ENCODE measurements around the gene COBL.

Gene COBL

GRCh38 chr7:51019191-51019844, 297.3 kb downstream of the COBL start:
- H3K9me3 ChIP-seq (ENCODE audit: control insufficient read depth in 5 of 5, low read length in 5 of 5) = peaks cover 0 to 2% (median 0%) of the 10 kb centered on the region in 5 donors
- H3K4me3 ChIP-seq (ENCODE audit: low read depth in 1 of 5, low read length in 5 of 5) = no peak overlapping the region
- H3K4me1 ChIP-seq (ENCODE audit: control insufficient read depth in 5 of 5, insufficient read depth in 5 of 5, low read length in 5 of 5) = no peaks in the 10 kb centered on the region
- no peaks in the 10 kb centered on the region for H3K27me3 ChIP-seq (ENCODE audit: control insufficient read depth in 5 of 5, insufficient read depth in 4 of 5, low read length in 5 of 5)
- H3K36me3 ChIP-seq (ENCODE audit: control insufficient read depth in 5 of 5, insufficient read depth in 5 of 5, low read length in 5 of 5) = no peaks in the 10 kb centered on the region
- no peak overlapping the region for H3K27ac ChIP-seq (ENCODE audit: low read depth, low read length)
- no peak overlapping the region for H3K9ac ChIP-seq (ENCODE audit: low read length in 5 of 5)

- H3K36me3 ChIP-seq (ENCODE audit: control insufficient read depth in 5 of 5, insufficient read depth in 5 of 5, low read length in 5 of 5) = no peaks in the 10 kb centered on the region
- H3K4me3 ChIP-seq (ENCODE audit: low read depth in 1 of 5, low read length in 5 of 5) = no peak overlapping the region
- H3K27ac ChIP-seq (ENCODE audit: low read depth, low read length) = no peak overlapping the region
- no peak overlapping the region for H3K9ac ChIP-seq (ENCODE audit: low read length in 5 of 5)
- no peaks in the 10 kb centered on the region for H3K27me3 ChIP-seq (ENCODE audit: control insufficient read depth in 5 of 5, insufficient read depth in 4 of 5, low read length in 5 of 5)
- peaks cover 0 to 2% (median 0%) of the 10 kb centered on the region in 5 donors for H3K9me3 ChIP-seq (ENCODE audit: control insufficient read depth in 5 of 5, low read length in 5 of 5)
- H3K4me1 ChIP-seq (ENCODE audit: control insufficient read depth in 5 of 5, insufficient read depth in 5 of 5, low read length in 5 of 5) = peaks cover 0 to 7% (median 0%) of the 10 kb centered on the region in 5 donors
Measured at GRCh38 chr7:51017576-51018535, 298.8 kb downstream of the COBL start.

DNA sequence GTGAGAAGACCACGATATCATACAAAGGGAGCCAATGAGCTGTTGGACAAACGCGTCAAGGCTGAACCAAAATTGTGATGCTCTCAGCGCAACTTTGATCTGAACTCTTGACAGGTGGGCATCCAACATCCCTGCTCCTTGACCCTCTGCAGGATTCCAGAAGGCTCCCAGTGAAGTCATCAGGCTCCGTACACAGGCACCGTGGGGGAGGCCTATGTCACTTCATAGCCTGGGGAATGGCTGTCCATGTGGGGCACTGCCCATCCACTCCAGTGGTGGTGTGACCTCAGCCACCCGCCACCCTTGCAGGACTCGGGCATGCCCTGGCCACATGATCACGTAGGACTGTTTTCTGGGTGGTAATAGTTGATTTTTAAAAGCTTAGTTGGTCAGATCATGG, 300.1 kb downstream of the COBL start:
- Histone ChIP-seq H3K4me1 (ENCODE audit: control insufficient read depth in 5 of 5, insufficient read depth in 5 of 5, low read length in 5 of 5) (peaks cover 0 to 7% (median 0%) of the 10 kb centered on the region in 5 donors), H3K36me3 (ENCODE audit: control insufficient read depth in 5 of 5, insufficient read depth in 5 of 5, low read length in 5 of 5) (no peaks in the 10 kb centered on the region), H3K27me3 (ENCODE audit: control insufficient read depth in 5 of 5, insufficient read depth in 4 of 5, low read length in 5 of 5) (peaks cover 0 to 3% (median 0%) of the 10 kb centered on the region in 5 donors), H3K4me3 (ENCODE audit: low read depth in 1 of 5, low read length in 5 of 5) (no peak overlapping the region), H3K9ac (ENCODE audit: low read length in 5 of 5) (no peak overlapping the region), H3K27ac (ENCODE audit: low read depth, low read length) (no peak overlapping the region), H3K9me3 (ENCODE audit: control insufficient read depth in 5 of 5, low read length in 5 of 5) (peaks cover 0 to 2% (median 0%) of the 10 kb centered on the region in 5 donors)

DNA sequence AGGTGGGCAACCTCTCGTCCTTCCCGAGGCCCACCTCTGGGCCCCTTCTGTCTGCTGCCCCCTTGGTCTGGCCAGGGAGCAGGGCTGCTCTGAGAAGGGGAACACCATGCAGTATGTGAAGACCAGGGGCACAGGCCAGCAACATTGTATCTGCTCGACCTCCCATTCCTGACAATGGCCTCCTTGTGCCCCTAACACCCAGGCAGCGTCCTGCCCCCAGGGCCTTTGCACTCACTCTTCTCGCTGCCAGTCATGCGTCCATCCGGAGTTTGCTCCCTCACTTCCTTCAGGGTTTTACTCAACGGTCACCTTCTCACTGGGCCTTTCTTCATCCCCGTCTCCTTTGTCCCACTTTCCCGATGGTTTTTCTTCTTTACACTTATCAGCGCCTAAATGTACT, 301.0 kb downstream of the COBL start:
- no peak overlapping the region for H3K4me3 ChIP-seq (ENCODE audit: low read depth in 1 of 5, low read length in 5 of 5)
- H3K9ac ChIP-seq (ENCODE audit: low read length in 5 of 5) = no peak overlapping the region
- peaks cover 0 to 3% (median 0%) of the 10 kb centered on the region in 5 donors for H3K27me3 ChIP-seq (ENCODE audit: control insufficient read depth in 5 of 5, insufficient read depth in 4 of 5, low read length in 5 of 5)
- no peaks in the 10 kb centered on the region for H3K36me3 ChIP-seq (ENCODE audit: control insufficient read depth in 5 of 5, insufficient read depth in 5 of 5, low read length in 5 of 5)
- H3K27ac ChIP-seq (ENCODE audit: low read depth, low read length) = no peak overlapping the region
- H3K9me3 ChIP-seq (ENCODE audit: control insufficient read depth in 5 of 5, low read length in 5 of 5) = peaks cover 0 to 2% (median 0%) of the 10 kb centered on the region in 5 donors
- peaks cover 0 to 10% (median 3%) of the 10 kb centered on the region in 5 donors for H3K4me1 ChIP-seq (ENCODE audit: control insufficient read depth in 5 of 5, insufficient read depth in 5 of 5, low read length in 5 of 5)

DNA sequence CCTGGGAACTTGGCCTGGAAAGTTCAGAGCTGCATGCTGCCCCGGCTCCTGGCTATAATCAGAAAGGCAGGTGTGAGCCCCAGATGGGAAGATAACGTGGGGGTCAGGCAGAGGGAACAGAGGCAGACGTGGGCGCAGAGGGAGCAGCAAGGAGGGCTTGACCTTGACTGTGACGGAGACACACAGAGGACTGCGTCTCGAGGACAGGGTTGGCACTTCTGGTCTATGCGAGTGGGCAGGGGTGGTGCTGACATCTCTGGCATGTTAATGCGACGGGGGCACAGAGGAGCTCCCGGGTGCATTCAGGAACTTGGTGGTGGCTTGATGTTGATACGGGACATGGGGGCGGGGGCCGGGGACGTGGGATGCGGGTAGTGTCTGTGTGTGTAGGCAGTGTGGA, 301.8 kb downstream of the COBL start:
- peaks cover 1 to 18% (median 10%) of the 10 kb centered on the region in 5 donors for H3K4me1 ChIP-seq (ENCODE audit: control insufficient read depth in 5 of 5, insufficient read depth in 5 of 5, low read length in 5 of 5)
- H3K27ac ChIP-seq (ENCODE audit: low read depth, low read length) = no peak overlapping the region
- H3K9ac ChIP-seq (ENCODE audit: low read length in 5 of 5) = no peak overlapping the region
- peaks cover 0 to 2% (median 0%) of the 10 kb centered on the region in 5 donors for H3K9me3 ChIP-seq (ENCODE audit: control insufficient read depth in 5 of 5, low read length in 5 of 5)
- H3K27me3 ChIP-seq (ENCODE audit: control insufficient read depth in 5 of 5, insufficient read depth in 4 of 5, low read length in 5 of 5) = peaks cover 0 to 3% (median 0%) of the 10 kb centered on the region in 5 donors
- H3K4me3 ChIP-seq (ENCODE audit: low read depth in 1 of 5, low read length in 5 of 5) = no peak overlapping the region
- no peaks in the 10 kb centered on the region for H3K36me3 ChIP-seq (ENCODE audit: control insufficient read depth in 5 of 5, insufficient read depth in 5 of 5, low read length in 5 of 5)

DNA sequence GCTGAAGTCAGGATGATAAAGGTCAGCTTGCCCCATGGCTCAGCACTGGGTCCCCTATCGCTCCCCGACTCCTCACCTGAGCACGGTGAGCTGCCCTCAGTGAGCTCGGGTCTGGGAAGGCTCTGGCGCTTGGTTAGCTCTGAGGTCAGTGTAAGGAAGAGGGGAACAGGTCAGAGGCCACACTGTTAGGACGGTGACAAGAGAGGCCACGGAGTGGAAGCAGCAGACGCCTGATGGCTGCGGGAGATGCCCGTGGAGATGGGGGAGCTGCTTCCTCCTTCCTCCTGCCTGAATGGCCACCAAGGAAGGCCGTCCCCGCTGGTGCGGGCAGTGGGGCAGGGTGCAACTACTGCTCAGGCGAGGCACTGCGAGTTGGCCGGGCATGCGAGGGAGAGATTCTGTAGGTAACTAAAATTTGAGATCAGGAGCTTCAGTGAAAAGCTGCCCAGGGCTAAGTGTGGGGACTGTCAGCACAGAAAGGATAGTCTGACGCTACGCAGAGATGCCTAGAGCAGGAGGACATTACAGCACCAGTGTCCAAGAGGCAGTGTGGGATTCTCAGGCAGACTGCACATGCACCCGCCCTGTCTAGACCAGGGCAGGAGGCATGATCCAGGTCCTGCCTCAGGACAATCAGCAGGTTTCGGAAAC, 302.6 kb downstream of the COBL start:
- Histone ChIP-seq H3K36me3 (ENCODE audit: control insufficient read depth in 5 of 5, insufficient read depth in 5 of 5, low read length in 5 of 5) (no peaks in the 10 kb centered on the region), H3K27ac (ENCODE audit: low read depth, low read length) (no peak overlapping the region), H3K4me1 (ENCODE audit: control insufficient read depth in 5 of 5, insufficient read depth in 5 of 5, low read length in 5 of 5) (peaks cover 1 to 22% (median 14%) of the 10 kb centered on the region in 5 donors), H3K27me3 (ENCODE audit: control insufficient read depth in 5 of 5, insufficient read depth in 4 of 5, low read length in 5 of 5) (peaks cover 0 to 3% (median 0%) of the 10 kb centered on the region in 5 donors), H3K9me3 (ENCODE audit: control insufficient read depth in 5 of 5, low read length in 5 of 5) (peaks cover 0 to 2% (median 0%) of the 10 kb centered on the region in 5 donors), H3K4me3 (ENCODE audit: low read depth in 1 of 5, low read length in 5 of 5) (no peak overlapping the region), H3K9ac (ENCODE audit: low read length in 5 of 5) (no peak overlapping the region)

- H3K27me3 ChIP-seq (ENCODE audit: control insufficient read depth in 5 of 5, insufficient read depth in 4 of 5, low read length in 5 of 5) = peaks cover 0 to 3% (median 0%) of the 10 kb centered on the region in 5 donors
- H3K36me3 ChIP-seq (ENCODE audit: control insufficient read depth in 5 of 5, insufficient read depth in 5 of 5, low read length in 5 of 5) = no peaks in the 10 kb centered on the region
- peaks cover 1 to 22% (median 16%) of the 10 kb centered on the region in 5 donors for H3K4me1 ChIP-seq (ENCODE audit: control insufficient read depth in 5 of 5, insufficient read depth in 5 of 5, low read length in 5 of 5)
- no peak overlapping the region for H3K4me3 ChIP-seq (ENCODE audit: low read depth in 1 of 5, low read length in 5 of 5)
- no peak overlapping the region for H3K9ac ChIP-seq (ENCODE audit: low read length in 5 of 5)
- H3K9me3 ChIP-seq (ENCODE audit: control insufficient read depth in 5 of 5, low read length in 5 of 5) = peaks cover 0 to 2% (median 0%) of the 10 kb centered on the region in 5 donors
- no peak overlapping the region for H3K27ac ChIP-seq (ENCODE audit: low read depth, low read length)
Measured at GRCh38 chr7:51013218-51013786, 303.3 kb downstream of the COBL start.

DNA sequence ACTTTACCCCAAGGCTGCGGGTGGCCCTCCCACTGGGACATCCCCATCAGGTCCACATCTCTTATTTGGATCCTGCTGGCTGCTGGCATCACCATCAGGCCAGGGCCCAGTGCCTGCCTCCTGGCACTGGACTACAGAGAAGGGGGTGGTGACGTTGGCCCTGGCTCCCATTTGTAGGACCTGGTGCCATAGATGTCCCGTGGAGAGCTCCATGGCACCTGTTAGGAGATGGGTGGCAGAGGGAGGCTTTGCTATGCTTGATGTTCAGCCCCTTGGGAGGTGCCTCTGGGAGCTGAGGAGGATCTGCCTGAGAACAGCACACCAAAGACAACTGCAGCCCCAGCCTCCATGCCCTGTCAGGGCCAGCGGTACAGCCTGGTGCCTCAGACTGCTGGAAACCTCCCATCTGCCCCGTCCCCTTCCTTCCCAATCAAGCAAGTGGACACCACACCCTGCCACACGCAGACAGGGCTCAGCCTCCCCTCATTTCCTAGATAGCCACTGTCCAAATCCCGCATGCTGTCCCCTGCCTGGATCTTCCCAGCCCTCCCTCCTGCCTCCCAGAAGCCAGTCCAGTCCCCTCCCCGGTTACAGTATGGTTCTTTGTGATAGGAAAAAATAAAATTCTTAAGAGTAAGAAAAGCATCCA, 303.9 kb downstream of the COBL start:
- peaks cover 0 to 3% (median 0%) of the 10 kb centered on the region in 5 donors for H3K27me3 ChIP-seq (ENCODE audit: control insufficient read depth in 5 of 5, insufficient read depth in 4 of 5, low read length in 5 of 5)
- no peak overlapping the region for H3K4me3 ChIP-seq (ENCODE audit: low read depth in 1 of 5, low read length in 5 of 5)
- H3K36me3 ChIP-seq (ENCODE audit: control insufficient read depth in 5 of 5, insufficient read depth in 5 of 5, low read length in 5 of 5) = no peaks in the 10 kb centered on the region
- peaks cover 1 to 22% (median 17%) of the 10 kb centered on the region in 5 donors for H3K4me1 ChIP-seq (ENCODE audit: control insufficient read depth in 5 of 5, insufficient read depth in 5 of 5, low read length in 5 of 5)
- H3K9ac ChIP-seq (ENCODE audit: low read length in 5 of 5) = no peak overlapping the region
- no peak overlapping the region for H3K27ac ChIP-seq (ENCODE audit: low read depth, low read length)
- H3K9me3 ChIP-seq (ENCODE audit: control insufficient read depth in 5 of 5, low read length in 5 of 5) = no peaks in the 10 kb centered on the region

GRCh38 chr7:51011710-51012350, 304.8 kb downstream of the COBL start:
- Histone ChIP-seq H3K4me3 (ENCODE audit: low read depth in 1 of 5, low read length in 5 of 5) (no peak overlapping the region), H3K27me3 (ENCODE audit: control insufficient read depth in 5 of 5, insufficient read depth in 4 of 5, low read length in 5 of 5) (peaks cover 0 to 3% (median 0%) of the 10 kb centered on the region in 5 donors), H3K27ac (ENCODE audit: low read depth, low read length) (no peak overlapping the region), H3K4me1 (ENCODE audit: control insufficient read depth in 5 of 5, insufficient read depth in 5 of 5, low read length in 5 of 5) (peaks cover 1 to 23% (median 17%) of the 10 kb centered on the region in 5 donors), H3K36me3 (ENCODE audit: control insufficient read depth in 5 of 5, insufficient read depth in 5 of 5, low read length in 5 of 5) (no peaks in the 10 kb centered on the region), H3K9me3 (ENCODE audit: control insufficient read depth in 5 of 5, low read length in 5 of 5) (no peaks in the 10 kb centered on the region), H3K9ac (ENCODE audit: low read length in 5 of 5) (no peak overlapping the region)

Data from subcutaneous abdominal adipose tissue (tissue), 5 donors.